Measurements from ENCODE around the gene ZNF527. TPM values are rescaled to one million over a fixed set of nuclear protein-coding genes. Genes with fewer than 3 reads are reported as not detected.
A peak's percentile ranks its signal among the peaks of the same experiment; 100 is the strongest.

Gene ZNF527
- 1 to 10 TPM; 2.2 to 6.1 (median 2.5) TPM for total RNA-seq

- Histone ChIP-seq H3K36me3 (peaks cover 0 to 28% (median 8%) of the 10 kb centered on the region in 3 donors), H3K4me3 (peak within 1 kb of the TSS; percentile 53 to 81 (median 64)), H3K27me3 (no peaks in the 10 kb centered on the region), H3K4me1 (peaks cover 0 to 14% (median 0%) of the 10 kb centered on the region in 3 donors), H3K9me3 (peaks cover 0 to 21% (median 5%) of the 10 kb centered on the region in 3 donors), H3K27ac (peak within 1 kb of the TSS; percentile 77 to 95 (median 92))
- peak; percentile 89 for DNase-seq
- TF ChIP-seq POLR2A (IDR thresholded peaks at IDR 0.05) (peak in 3 of 4 donors; percentile 70 to 79 (median 75)), CTCF (IDR thresholded peaks at IDR 0.05) (peak in 1 of 6 experiments; percentile 15)
- intact Hi-C loops (cut with DNase I): no loop called here
- WGBS, 2 donors: 3 to 4% methylated on average over 11 of the region's 58 CpGs
These were observed at the start of gene ZNF527 for GRCh38 chr19:37370880-37371661. ZNF527 (plus strand) TSS chr19:37371099; CDS start chr19:37374199, 3,100 bp downstream.

- Histone ChIP-seq H3K4me3 (no peak overlapping the region), H3K4me1 (peaks cover 6 to 8% (median 7%) of the 10 kb centered on the region in 3 donors), H3K27ac (no peak overlapping the region), H3K36me3 (peaks cover 0 to 58% (median 6%) of the 10 kb centered on the region in 3 donors), H3K9me3 (no peaks in the 10 kb centered on the region), H3K27me3 (no peaks in the 10 kb centered on the region)
- DNase-seq: no peak
- no peak for TF ChIP-seq POLR2A (IDR thresholded peaks at IDR 0.05)
- peak in 1 of 6 experiments; percentile 24 for TF ChIP-seq CTCF (IDR thresholded peaks at IDR 0.05)
- intact Hi-C loops (cut with DNase I): no loop called here
- WGBS, 2 donors: 82 to 89% methylated on average over 1 of the region's 1 CpG
These were observed 41.2 kb upstream of the ZNF527 start for GRCh38 chr19:37329686-37330085.

- Histone ChIP-seq H3K36me3 (peaks cover 0 to 35% (median 0%) of the 10 kb centered on the region in 3 donors), H3K4me3 (no peak overlapping the region), H3K4me1 (peaks cover 10 to 21% (median 10%) of the 10 kb centered on the region in 3 donors), H3K27ac (no peak overlapping the region), H3K27me3 (no peaks in the 10 kb centered on the region), H3K9me3 (no peaks in the 10 kb centered on the region)
- intact Hi-C loops (cut with DNase I): no loop called here
- no peak for DNase-seq
- no peak for TF ChIP-seq CTCF (IDR thresholded peaks at IDR 0.05)
- TF ChIP-seq POLR2A (IDR thresholded peaks at IDR 0.05): no peak
These were observed 38.1 kb upstream of the ZNF527 start for GRCh38 chr19:37332839-37333238.

- DNase-seq: no peak
- Histone ChIP-seq H3K4me3 (no peak overlapping the region), H3K9me3 (no peaks in the 10 kb centered on the region), H3K36me3 (peaks cover 0 to 35% (median 0%) of the 10 kb centered on the region in 3 donors), H3K27me3 (no peaks in the 10 kb centered on the region), H3K27ac (peak overlapping the region in 2 of 4 donors; percentile 5 to 91), H3K4me1 (peaks cover 10 to 21% (median 10%) of the 10 kb centered on the region in 3 donors)
- TF ChIP-seq POLR2A (IDR thresholded peaks at IDR 0.05): no peak
- no peak for TF ChIP-seq CTCF (IDR thresholded peaks at IDR 0.05)
- intact Hi-C loops (cut with DNase I): no loop called here
- WGBS, 2 donors: 4 to 14% methylated on average over 1 of the region's 1 CpG
These were observed 37.4 kb upstream of the ZNF527 start for GRCh38 chr19:37333457-37333856.

Measured in esophagus squamous epithelium (tissue), 5 donors.